HG02938 (cell line): ENCODE measurements around the gene CRYGC.

Experiments used
- ATAC-seq: cut with Tn5 transposase; IDR thresholded peaks from one replicate; pipeline ENCODE4 v1.9.1; 2021; ENCODE audit warnings: mild to moderate bottlenecking, moderate library complexity; ENCODE audit not compliant: unreplicated experiment

CRYGC gene

DNA sequence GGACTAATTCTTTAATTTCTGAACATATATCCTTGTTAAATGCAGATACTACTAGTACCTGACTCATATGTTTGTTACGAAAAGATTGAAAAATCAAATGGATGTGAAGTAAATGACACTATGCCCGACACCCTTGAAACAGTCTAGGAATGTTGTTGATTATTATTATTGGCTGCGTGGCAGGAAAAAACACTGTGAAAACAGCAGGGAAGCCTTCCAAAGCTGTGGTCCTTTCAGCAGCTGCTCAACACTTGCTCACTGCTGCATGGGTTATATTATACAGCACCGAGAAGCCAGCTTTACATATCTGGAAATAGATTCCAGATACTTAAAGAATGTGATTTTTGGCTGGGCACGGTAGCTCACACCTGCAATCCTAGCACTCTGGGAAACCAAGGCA lies 31.8 kb downstream of the CRYGC start:
- no peak for ATAC-seq

DNA sequence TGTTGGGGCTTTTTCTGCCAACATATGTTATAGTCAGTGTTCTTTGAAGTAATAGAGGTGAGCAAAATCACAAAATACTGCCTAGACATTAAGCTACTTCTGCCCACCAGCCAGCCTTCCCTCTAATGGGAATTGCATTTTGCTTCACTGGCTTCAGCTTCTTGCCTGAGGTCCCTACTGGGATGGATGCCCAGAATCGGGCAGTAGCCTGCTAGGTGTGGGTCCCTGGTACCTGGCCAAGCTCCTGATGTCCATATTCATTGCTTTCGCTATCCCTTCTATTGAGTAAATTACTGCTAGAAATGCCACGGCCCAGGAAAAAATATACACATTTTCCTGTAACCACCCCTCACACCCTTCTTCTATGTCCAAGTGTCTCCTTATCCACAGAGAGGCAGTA lies 32.3 kb downstream of the CRYGC start:
- ATAC-seq, result no peak

- no peak for ATAC-seq
These were observed 33.5 kb downstream of the CRYGC start for GRCh38 chr2:208096080-208096479.

GRCh38 chr2:208093128-208093527 lies 36.5 kb downstream of the CRYGC start:
- ATAC-seq, result no peak

DNA sequence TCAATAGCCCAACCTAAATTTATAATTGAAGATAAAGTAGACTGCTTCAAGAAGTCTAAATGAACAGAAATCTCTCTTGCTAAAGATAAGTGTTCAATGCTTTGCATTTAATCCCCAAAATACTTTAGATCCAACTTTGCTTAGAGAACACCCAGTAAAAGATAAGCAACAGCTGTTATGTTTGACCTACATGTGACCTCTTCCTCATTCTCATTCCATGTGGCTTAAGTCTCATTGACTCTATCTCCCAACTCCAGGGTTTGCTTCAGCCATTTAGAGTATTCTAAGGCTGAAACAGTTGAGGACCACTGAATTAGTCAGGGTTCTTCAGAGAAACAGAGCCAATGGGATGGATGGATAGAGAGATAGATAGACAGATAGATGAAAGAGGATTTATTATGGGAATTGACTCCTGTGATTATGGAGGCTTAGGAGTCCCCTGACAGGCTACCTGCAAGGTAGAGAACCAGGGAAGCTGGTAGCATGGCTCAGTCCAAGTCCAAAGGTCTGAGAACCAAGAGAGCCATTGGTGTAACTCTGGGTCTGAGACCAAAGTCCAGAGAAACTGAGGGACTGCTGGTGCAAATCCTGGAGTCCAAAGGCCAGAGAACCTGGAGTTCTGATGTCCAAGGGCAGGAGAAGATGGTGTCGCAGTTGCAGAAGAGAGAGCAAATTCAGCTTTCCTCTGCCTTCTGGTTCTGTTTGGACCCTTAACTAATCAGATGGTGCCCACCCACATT lies 37.4 kb downstream of the CRYGC start:
- ATAC-seq, result no peak

DNA sequence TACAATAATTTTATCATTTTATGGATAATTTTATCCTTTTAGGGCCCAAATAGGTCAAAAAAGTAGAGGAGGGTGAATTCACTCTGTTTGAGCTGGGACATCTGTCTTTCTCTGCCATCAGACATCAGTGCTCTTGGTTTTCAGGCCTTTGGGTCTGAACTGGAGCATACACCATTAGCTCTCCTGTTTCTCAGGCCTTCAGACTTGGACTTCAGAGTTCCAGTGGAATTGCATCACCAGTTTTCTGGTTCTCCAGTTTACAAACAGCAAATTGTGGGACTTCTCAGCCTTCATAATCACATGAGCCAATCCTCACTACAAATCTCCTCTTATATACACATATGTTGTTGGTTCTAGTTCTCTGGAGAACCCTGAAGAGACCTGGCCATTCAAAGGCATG lies 39.2 kb downstream of the CRYGC start:
- ATAC-seq, result no peak

DNA sequence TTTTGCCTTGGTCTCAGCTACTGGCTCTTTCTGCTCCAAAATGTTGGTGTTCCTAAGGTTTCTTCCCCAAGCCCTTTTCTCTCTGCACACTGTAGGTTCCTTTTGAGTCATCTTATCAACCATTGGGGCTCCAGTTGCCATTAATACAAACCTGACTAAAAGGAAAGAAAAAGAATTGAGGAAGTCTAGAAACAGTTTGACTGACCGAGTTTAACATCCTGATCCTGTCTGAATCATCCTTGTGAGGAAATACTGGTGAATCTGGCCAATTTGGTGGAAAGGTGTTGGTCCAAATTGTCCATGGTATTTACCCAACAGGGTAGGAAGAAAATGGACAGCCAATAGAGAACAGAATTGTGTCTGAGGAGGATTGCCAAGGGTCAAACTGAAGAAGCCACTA lies 43.6 kb downstream of the CRYGC start:
- ATAC-seq, result no peak

DNA sequence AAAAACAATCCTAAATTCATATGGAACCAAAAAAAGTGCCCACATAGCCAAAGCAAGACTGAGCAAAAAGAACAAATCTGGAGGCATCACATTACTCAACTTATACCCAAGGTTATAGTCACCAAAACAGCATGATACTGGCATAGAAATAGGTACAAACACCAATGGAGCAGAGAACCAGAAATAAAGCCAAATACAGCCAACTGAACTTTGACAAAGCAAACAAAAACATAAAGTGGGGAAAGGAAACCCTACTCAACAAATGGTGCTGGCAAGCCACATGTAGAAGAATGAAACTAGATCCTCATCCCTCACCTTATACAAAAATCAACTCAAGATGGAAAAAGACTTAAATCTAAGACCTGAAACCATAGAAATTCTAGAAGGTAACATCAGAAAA lies 45.8 kb downstream of the CRYGC start:
- no peak for ATAC-seq
